DOHH2 (cell line): ENCODE measurements around the gene MKX.

ENCODE experiments used
- H3F3A ChIP-seq: fragments of 200-600 bp; sonication (generic), shearing (Covaris generic); 2 replicates; pipeline ENCODE4 v1.6.0; 2016; ENCODE audit warnings: antibody characterized with exemption, mild to moderate bottlenecking; ENCODE audit not compliant: control insufficient read depth, insufficient read depth
- H3K27ac ChIP-seq: fragments of 200-600 bp; sonication (generic); 2 replicates; pipeline ENCODE4 v1.5.1; 2014; ENCODE audit warnings: low read depth, mild to moderate bottlenecking, low read length, moderate library complexity
- H3K27me3 ChIP-seq: fragments of 200-600 bp; sonication (generic); 2 replicates; pipeline ENCODE4 v1.6.1; 2014; ENCODE audit warnings: mild to moderate bottlenecking, low read length, mixed read lengths; ENCODE audit not compliant: control insufficient read depth
- H3K36me3 ChIP-seq: fragments of 200-600 bp; sonication (generic); 2 replicates; pipeline ENCODE4 v1.6.1; 2014; ENCODE audit warnings: mild to moderate bottlenecking, low read length, moderate library complexity, mixed read lengths; ENCODE audit not compliant: control insufficient read depth
- H3K4me1 ChIP-seq: fragments of 200-600 bp; sonication (generic); 2 replicates; pipeline ENCODE4 v1.6.1; 2014; ENCODE audit warnings: mild to moderate bottlenecking, low read length, mixed read lengths; ENCODE audit not compliant: control insufficient read depth
- H3K4me2 ChIP-seq: fragments of 200-600 bp; sonication (generic); 2 replicates; pipeline ENCODE4 v1.6.0; 2014; ENCODE audit warnings: mild to moderate bottlenecking, low read length, moderate library complexity
- H3K4me3 ChIP-seq: fragments of 200-600 bp; sonication (generic); 2 replicates; pipeline ENCODE4 v1.5.1; 2014; ENCODE audit warnings: mild to moderate bottlenecking, low read length, mixed read lengths
- H3K79me2 ChIP-seq: fragments of 200-600 bp; sonication (generic); 2 replicates; pipeline ENCODE4 v1.6.1; 2014; ENCODE audit warnings: mild to moderate bottlenecking, low read length, mixed read lengths; ENCODE audit not compliant: control insufficient read depth
- H3K9me2 ChIP-seq: fragments of 200-600 bp; sonication (generic); replicated peaks from 2 replicates; pipeline ENCODE4 v1.6.1; 2014; ENCODE audit warnings: mild to moderate bottlenecking, low read length, mixed read lengths; ENCODE audit not compliant: control insufficient read depth
- H3K9me3 ChIP-seq: fragments of 200-600 bp; sonication (generic); 2 replicates; pipeline ENCODE4 v1.6.1; 2014; ENCODE audit warnings: antibody characterized with exemption, low read length, mixed read lengths; ENCODE audit not compliant: control insufficient read depth, insufficient read depth
- H4K20me1 ChIP-seq: fragments of 200-600 bp; sonication (generic); 2 replicates; pipeline ENCODE4 v1.6.0; 2014; ENCODE audit warnings: low read depth, mild to moderate bottlenecking, antibody characterized with exemption, low read length, moderate library complexity; ENCODE audit not compliant: control insufficient read depth, insufficient read depth
- CTCF ChIP-seq: fragments of 200-600 bp; sonication (generic); IDR thresholded peaks from one replicate; pipeline ENCODE4 v1.5.1; 2014; ENCODE audit warnings: antibody characterized with exemption, mild to moderate bottlenecking, low read depth, low read length; ENCODE audit not compliant: poor library complexity, severe bottlenecking
- EZH2phosphoT487 ChIP-seq: fragments of 200-600 bp; sonication (generic); IDR thresholded peaks from 2 replicates; pipeline ENCODE4 v1.6.1; 2017; ENCODE audit warnings: borderline replicate concordance, mild to moderate bottlenecking, antibody characterized with exemption, low read length, moderate library complexity, mixed read lengths

The MKX gene

GRCh38 chr10:27696466-27696865, 49.2 kb downstream of the MKX start:
- H3K9me2 ChIP-seq: no peaks in the 10 kb centered on the region
- TF ChIP-seq EZH2phosphoT487 (no peak), CTCF (no peak)
- H3F3A ChIP-seq: no peaks in the 10 kb centered on the region
- peaks cover 2% of the 10 kb centered on the region; the same call in 1 of the 2 replicates for H3K27me3 ChIP-seq
- H3K27ac ChIP-seq: no peak overlapping the region
- H3K79me2 ChIP-seq: no peaks in the 10 kb centered on the region
- no peak overlapping the region for H3K4me2 ChIP-seq
- H3K4me3 ChIP-seq: no peak overlapping the region
- no peaks in the 10 kb centered on the region for H4K20me1 ChIP-seq
- no peaks in the 10 kb centered on the region for H3K9me3 ChIP-seq
- H3K4me1 ChIP-seq: no peaks in the 10 kb centered on the region
- H3K36me3 ChIP-seq: no peaks in the 10 kb centered on the region

- no peaks in the 10 kb centered on the region for H3K9me3 ChIP-seq
- H3F3A ChIP-seq: no peaks in the 10 kb centered on the region
- H3K4me1 ChIP-seq: no peaks in the 10 kb centered on the region
- TF ChIP-seq CTCF: no peak
- no peak overlapping the region for H3K4me2 ChIP-seq
- H3K27me3 ChIP-seq: peaks cover 2% of the 10 kb centered on the region; the same call in 1 of the 2 replicates
- no peaks in the 10 kb centered on the region for H3K36me3 ChIP-seq
- H3K79me2 ChIP-seq: no peaks in the 10 kb centered on the region
- no peak overlapping the region for H3K4me3 ChIP-seq
- H3K9me2 ChIP-seq: no peaks in the 10 kb centered on the region
- no peaks in the 10 kb centered on the region for H4K20me1 ChIP-seq
- no peak overlapping the region for H3K27ac ChIP-seq
Measured at GRCh38 chr10:27695706-27696105, 49.9 kb downstream of the MKX start.

- Histone ChIP-seq H3K4me1 (no peaks in the 10 kb centered on the region), H3K79me2 (no peaks in the 10 kb centered on the region), H3F3A (no peaks in the 10 kb centered on the region), H3K36me3 (no peaks in the 10 kb centered on the region), H3K27ac (no peak overlapping the region), H4K20me1 (no peaks in the 10 kb centered on the region), H3K4me3 (no peak overlapping the region), H3K4me2 (no peak overlapping the region), H3K9me3 (no peaks in the 10 kb centered on the region), H3K27me3 (peaks cover 2% of the 10 kb centered on the region; the same call in 1 of the 2 replicates), H3K9me2 (no peaks in the 10 kb centered on the region)
- no peak for TF ChIP-seq CTCF
- TF ChIP-seq EZH2phosphoT487: no peak
Measured at GRCh38 chr10:27695088-27695487, 50.5 kb downstream of the MKX start.

GRCh38 chr10:27692663-27693062, 53.0 kb downstream of the MKX start:
- Histone ChIP-seq H3K27ac (no peak overlapping the region), H3K4me2 (no peak overlapping the region), H3K27me3 (peaks cover 2% of the 10 kb centered on the region; the same call in 1 of the 2 replicates), H3K4me3 (no peak overlapping the region), H3K79me2 (no peaks in the 10 kb centered on the region), H3F3A (no peaks in the 10 kb centered on the region), H3K9me3 (no peaks in the 10 kb centered on the region), H3K9me2 (no peaks in the 10 kb centered on the region), H4K20me1 (no peaks in the 10 kb centered on the region), H3K36me3 (no peaks in the 10 kb centered on the region), H3K4me1 (no peaks in the 10 kb centered on the region)
- TF ChIP-seq EZH2phosphoT487: no peak
- no peak for TF ChIP-seq CTCF
